Transverse colon (tissue), 4 donors: Measurements from ENCODE around the gene CBLB. TPM values are rescaled to one million over a fixed set of nuclear protein-coding genes. Genes with fewer than 3 reads are reported as not detected.

Source experiments
- DNase-seq: peaks from one replicate; pipeline ENCODE4 v3.0.0-alpha.2; 2019
- H3K27ac ChIP-seq, 4 donors: fragments of 200-600 bp; sonication (generic); 2 replicates each; pipeline ENCODE4 v1.5.1; 2016 to 2018; ENCODE audit warnings: inconsistent platforms in 4 of 4
- H3K27me3 ChIP-seq: fragments of 200-600 bp; sonication (generic); 2 replicates; pipeline ENCODE4 v1.5.1; 2017; ENCODE audit warnings: inconsistent platforms
- H3K36me3 ChIP-seq, 4 donors: fragments of 200-600 bp; sonication (generic); 2 replicates each; pipeline ENCODE4 v1.5.1; 2017 to 2019; ENCODE audit warnings: inconsistent platforms in 4 of 4
- H3K4me1 ChIP-seq, 4 donors: fragments of 200-600 bp; sonication (generic); 2 replicates each; pipeline ENCODE4 v1.5.1; 2017 to 2020; ENCODE audit warnings: inconsistent platforms in 4 of 4
- H3K4me3 ChIP-seq, 4 donors: fragments of 200-600 bp; sonication (generic); 1 replicate in 1 of 4; 2 replicates in 3 of 4; pipeline versions ENCODE4 v1.5.1 to v1.6.1; 2017 to 2019; ENCODE audit warnings: inconsistent platforms in 4 of 4
- H3K9me3 ChIP-seq, 2 donors: fragments of 200-600 bp; sonication (generic); 2 replicates each; pipeline ENCODE4 v1.5.1; 2017 to 2019; ENCODE audit warnings: inconsistent platforms in 2 of 2
- CTCF ChIP-seq, 5 experiments: fragments of 200-600 bp in 3 of 5; fragments of 450-650 bp in 2 of 5; sonication (generic) in 3 of 5; IDR thresholded peaks; 1 replicate in 2 of 5; 2 replicates in 3 of 5; pipeline ENCODE4 v1.5.1; 2016 to 2017; ENCODE audit warnings: antibody characterized with exemption in 5 of 5, inconsistent platforms in 3 of 5, mild to moderate bottlenecking in 2 of 5, moderate library complexity in 1 of 5
- EP300 ChIP-seq: sonication (generic); formaldehyde crosslinking; IDR thresholded peaks from one replicate; pipeline ENCODE4 v1.6.1; 2017; ENCODE audit warnings: antibody characterized with exemption, low read depth
- POLR2A ChIP-seq: fragments of 450-650 bp; IDR thresholded peaks from one replicate; pipeline ENCODE4 v1.6.1; 2016; ENCODE audit warnings: antibody characterized with exemption, mild to moderate bottlenecking, moderate library complexity
- POLR2AphosphoS5 ChIP-seq, 3 donors: sonication (generic); formaldehyde crosslinking; IDR thresholded peaks; one replicate each; pipeline ENCODE4 v1.6.1; 2016; ENCODE audit warnings: antibody characterized with exemption in 3 of 3
- WGBS, 2 donors: methylation state at CpG; one replicate each; pipeline ENCODE4 v1.1.5; 2018; ENCODE audit warnings: low coverage in 1 of 2; 5-methylcytosine and 5-hydroxymethylcytosine counted together
- in situ Hi-C, 4 donors: fragments of 200-750 bp; cut with MboI; loops; one replicate each; pipeline versions ENCODE4 v1.15.0 to v1.15.1; 2017; ENCODE audit warnings: low sequenced_read_pairs in 3 of 4, low pct_ligation_motif_present in 1 of 4, low pct_unique_long_range_greater_than_20kb in 1 of 4
- intact Hi-C: fragments of 100-400 bp; cut with DNase I; formaldehyde crosslinking; loops from one replicate; pipeline ENCODE4 v1.15.1; 2023; ENCODE audit warnings: low total_unique reads
- total RNA-seq, 4 donors: library from RNA; depleted of rRNA; stranded (reverse); fragments of >200 nt; gene quantifications; one replicate each; pipeline ENCODE4 v1.1.0, GENCODE V29; 2016

The CBLB gene
- total RNA-seq, 4 donors from 2014 or later: 25.1 to 76.2 (median 63.6) TPM

DNA sequence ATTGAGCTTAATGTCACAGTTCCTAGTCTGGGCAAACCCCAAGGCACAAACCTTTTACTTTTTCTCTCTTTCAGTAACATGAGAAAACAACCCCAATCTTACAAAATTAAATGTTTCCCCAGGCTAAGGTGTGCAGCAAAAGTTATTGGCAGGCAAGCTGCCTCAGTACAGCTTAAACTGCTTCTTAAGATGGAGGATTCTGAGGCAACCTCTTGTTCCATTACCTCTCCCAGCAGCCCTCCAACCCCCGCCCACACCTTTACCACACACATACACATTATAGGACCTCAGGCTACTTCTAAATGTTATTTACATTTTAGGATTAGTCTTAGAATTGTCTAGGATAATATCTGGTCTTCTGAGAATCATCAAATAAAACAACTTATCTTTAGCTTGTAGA is 22.3 kb upstream of the CBLB start:
- 97 to 100% methylated on average over 1 of the region's 1 CpG for WGBS, 2 donors
- intact Hi-C loops: no loop called here
- no peak overlapping the region for H3K4me3 ChIP-seq
- no peaks in the 10 kb centered on the region for H3K4me1 ChIP-seq
- no peaks in the 10 kb centered on the region for H3K27me3 ChIP-seq
- in situ Hi-C loops: no loop called here
- DNase-seq: no peak
- H3K9me3 ChIP-seq: no peaks in the 10 kb centered on the region
- no peaks in the 10 kb centered on the region for H3K36me3 ChIP-seq
- no peak for TF ChIP-seq EP300
- TF ChIP-seq POLR2AphosphoS5 (IDR thresholded peaks at IDR 0.05): no peak
- no peak for TF ChIP-seq CTCF (IDR thresholded peaks at IDR 0.05)
- TF ChIP-seq POLR2A: no peak
- H3K27ac ChIP-seq: no peak overlapping the region

- Histone ChIP-seq H3K9me3 (no peaks in the 10 kb centered on the region), H3K27ac (no peak overlapping the region), H3K4me3 (no peak overlapping the region), H3K36me3 (no peaks in the 10 kb centered on the region), H3K4me1 (no peaks in the 10 kb centered on the region), H3K27me3 (no peaks in the 10 kb centered on the region)
- in situ Hi-C loops (no loop called here), intact Hi-C loops (no loop called here)
- 95 to 96% methylated on average over 4 of the region's 4 CpGs for WGBS, 2 donors
- DNase-seq: no peak
- no peak for TF ChIP-seq EP300
- TF ChIP-seq POLR2A: no peak
- no peak for TF ChIP-seq POLR2AphosphoS5 (IDR thresholded peaks at IDR 0.05)
- no peak for TF ChIP-seq CTCF (IDR thresholded peaks at IDR 0.05)
These were observed 20.1 kb upstream of the CBLB start for GRCh38 chr3:105888621-105889579.

DNA sequence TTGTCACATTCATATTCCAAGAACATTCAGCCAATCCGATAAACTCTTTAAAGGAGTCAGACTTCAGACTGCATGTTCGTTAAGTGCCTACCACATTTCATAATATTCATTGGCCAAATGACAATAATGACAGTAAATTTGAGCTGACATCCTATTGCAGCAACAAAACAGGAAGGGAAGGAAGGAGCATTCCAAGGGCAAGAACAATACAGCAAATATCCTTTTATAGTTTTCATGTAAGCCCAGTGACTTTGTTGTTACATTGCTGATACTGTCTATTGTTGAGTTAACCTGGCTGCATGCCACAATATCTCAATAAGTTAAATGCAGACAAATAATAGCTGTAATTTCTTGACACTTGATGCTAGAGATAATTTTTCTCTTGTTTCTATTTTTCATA is 16.4 kb upstream of the CBLB start:
- no peak overlapping the region for H3K27ac ChIP-seq
- H3K4me1 ChIP-seq: no peaks in the 10 kb centered on the region
- TF ChIP-seq POLR2A (no peak), POLR2AphosphoS5 (IDR thresholded peaks at IDR 0.05) (no peak), CTCF (IDR thresholded peaks at IDR 0.05) (no peak), EP300 (no peak)
- H3K9me3 ChIP-seq: no peaks in the 10 kb centered on the region
- H3K27me3 ChIP-seq: no peaks in the 10 kb centered on the region
- H3K4me3 ChIP-seq: no peak overlapping the region
- no peaks in the 10 kb centered on the region for H3K36me3 ChIP-seq
- intact Hi-C loops: no loop called here
- 71 to 77% methylated on average over 2 of the region's 2 CpGs for WGBS, 2 donors
- in situ Hi-C loops: no loop called here
- no peak for DNase-seq

DNA sequence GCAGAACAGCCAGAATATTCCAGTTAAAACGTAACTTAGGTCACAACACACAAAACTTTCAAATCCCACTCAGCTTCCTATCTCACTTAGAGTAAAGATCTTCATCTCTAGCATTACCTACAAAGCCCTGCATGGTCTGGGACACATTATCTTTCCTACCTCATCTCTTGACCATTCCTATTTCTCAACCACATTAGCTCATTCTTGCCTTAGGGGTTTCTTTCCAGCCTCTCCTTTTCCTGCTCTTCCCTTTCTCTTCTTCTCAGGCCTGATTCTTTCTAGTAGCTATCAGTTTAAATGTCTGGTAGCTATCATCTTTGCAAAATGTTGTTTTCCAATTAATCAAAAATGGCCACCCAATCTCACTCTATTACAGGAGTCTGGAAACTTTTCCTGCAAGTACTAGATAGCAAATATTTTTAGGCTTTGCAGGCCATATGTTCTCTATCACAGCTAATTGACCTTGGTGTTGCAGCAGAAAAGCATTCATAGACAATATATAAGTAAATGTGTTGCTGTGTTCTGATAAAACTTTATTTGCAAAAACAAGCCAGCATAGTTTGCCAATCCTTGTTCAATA is 15.1 kb upstream of the CBLB start:
- in situ Hi-C loops (no loop called here), intact Hi-C loops (no loop called here)
- no peak for DNase-seq
- Histone ChIP-seq H3K27ac (no peak overlapping the region), H3K27me3 (no peaks in the 10 kb centered on the region), H3K36me3 (no peaks in the 10 kb centered on the region), H3K4me1 (no peaks in the 10 kb centered on the region), H3K9me3 (no peaks in the 10 kb centered on the region), H3K4me3 (no peak overlapping the region)
- WGBS, 2 donors: 89 to 90% methylated on average over 1 of the region's 1 CpG
- TF ChIP-seq CTCF (IDR thresholded peaks at IDR 0.05): no peak
- TF ChIP-seq EP300: no peak
- TF ChIP-seq POLR2A: no peak
- TF ChIP-seq POLR2AphosphoS5 (IDR thresholded peaks at IDR 0.05): no peak
